Nephron (organoid): ENCODE results near the gene SEMA5A.

ENCODE experiments used
- H3K27ac Mint-ChIP-seq, 3 experiments: 2 replicates each; pipeline ENCODE4 v1.8.0; 2020; ENCODE audit warnings: mixed read lengths in 3 of 3, mild to moderate bottlenecking in 2 of 3, moderate library complexity in 1 of 3
- H3K27me3 Mint-ChIP-seq: 2 replicates; pipeline ENCODE4 v1.8.0; 2021; ENCODE audit warnings: low read depth, mild to moderate bottlenecking, moderate library complexity, mixed read lengths
- H3K36me3 Mint-ChIP-seq: 2 replicates; pipeline ENCODE4 v1.8.0; 2020; ENCODE audit warnings: low read depth, mixed read lengths
- H3K4me1 Mint-ChIP-seq: 2 replicates; pipeline ENCODE4 v1.8.0; 2020; ENCODE audit warnings: mixed read lengths
- H3K4me3 Mint-ChIP-seq, 3 experiments: 2 replicates each; pipeline ENCODE4 v1.8.0; 2020; ENCODE audit warnings: mild to moderate bottlenecking in 3 of 3, mixed read lengths in 3 of 3, moderate library complexity in 2 of 3
- H3K9me3 Mint-ChIP-seq: 2 replicates; pipeline ENCODE4 v1.8.0; 2020; ENCODE audit warnings: mixed read lengths
- CTCF ChIP-seq, 3 experiments: fragments of 200-600 bp; sonication (generic); IDR thresholded peaks; one replicate each; pipeline ENCODE4 v1.5.0; 2021; ENCODE audit warnings: antibody characterized with exemption in 3 of 3; ENCODE audit not compliant: unreplicated experiment in 3 of 3

The SEMA5A gene

GRCh38 chr5:9020996-9021395, 524.9 kb downstream of the SEMA5A start:
- Mint-ChIP-seq H3K4me1 (no peaks in the 10 kb centered on the region), H3K9me3 (peaks cover 38% of the 10 kb centered on the region), H3K27ac (no peak overlapping the region), H3K27me3 (no peaks in the 10 kb centered on the region), H3K36me3 (no peaks in the 10 kb centered on the region), H3K4me3 (no peak overlapping the region)
- TF ChIP-seq CTCF (IDR thresholded peaks at IDR 0.05; ENCODE audit: unreplicated experiment in 3 of 3) = no peak

- Mint-ChIP-seq H3K9me3 (no peaks in the 10 kb centered on the region), H3K27me3 (no peaks in the 10 kb centered on the region), H3K4me1 (no peaks in the 10 kb centered on the region), H3K36me3 (no peaks in the 10 kb centered on the region), H3K27ac (no peak overlapping the region), H3K4me3 (no peak overlapping the region)
- no peak for TF ChIP-seq CTCF (IDR thresholded peaks at IDR 0.05; ENCODE audit: unreplicated experiment in 3 of 3)
These were observed 530.0 kb downstream of the SEMA5A start for GRCh38 chr5:9015937-9016270.

- Mint-ChIP-seq H3K27me3 (no peaks in the 10 kb centered on the region), H3K36me3 (no peaks in the 10 kb centered on the region), H3K27ac (no peak overlapping the region), H3K4me3 (no peak overlapping the region), H3K4me1 (no peaks in the 10 kb centered on the region), H3K9me3 (no peaks in the 10 kb centered on the region)
- TF ChIP-seq CTCF (IDR thresholded peaks at IDR 0.05; ENCODE audit: unreplicated experiment in 3 of 3) = no peak
These were observed 530.5 kb downstream of the SEMA5A start for GRCh38 chr5:9015260-9015936.

GRCh38 chr5:9013147-9013546, 532.7 kb downstream of the SEMA5A start:
- Mint-ChIP-seq H3K9me3 (peaks cover 8% of the 10 kb centered on the region), H3K4me3 (no peak overlapping the region), H3K27ac (no peak overlapping the region), H3K4me1 (no peaks in the 10 kb centered on the region), H3K36me3 (no peaks in the 10 kb centered on the region), H3K27me3 (peaks cover 3% of the 10 kb centered on the region)
- no peak for TF ChIP-seq CTCF (IDR thresholded peaks at IDR 0.05; ENCODE audit: unreplicated experiment in 3 of 3)

- TF ChIP-seq CTCF (IDR thresholded peaks at IDR 0.05; ENCODE audit: unreplicated experiment in 3 of 3) = no peak
- Mint-ChIP-seq H3K27ac (no peak overlapping the region), H3K4me1 (no peaks in the 10 kb centered on the region), H3K27me3 (peaks cover 3% of the 10 kb centered on the region), H3K9me3 (peaks cover 20% of the 10 kb centered on the region), H3K36me3 (no peaks in the 10 kb centered on the region), H3K4me3 (no peak overlapping the region)
These were observed 535.8 kb downstream of the SEMA5A start for GRCh38 chr5:9009931-9010651.
